ENCODE data around the gene TRMT6. TPM values are rescaled to one million over a fixed set of nuclear protein-coding genes. Genes with fewer than 3 reads are reported as not detected.

Gene TRMT6
- polyA plus RNA-seq, 2 of the 4 experiments (the other 2 are of a cell fraction): 37.4 to 43.1 TPM

DNA sequence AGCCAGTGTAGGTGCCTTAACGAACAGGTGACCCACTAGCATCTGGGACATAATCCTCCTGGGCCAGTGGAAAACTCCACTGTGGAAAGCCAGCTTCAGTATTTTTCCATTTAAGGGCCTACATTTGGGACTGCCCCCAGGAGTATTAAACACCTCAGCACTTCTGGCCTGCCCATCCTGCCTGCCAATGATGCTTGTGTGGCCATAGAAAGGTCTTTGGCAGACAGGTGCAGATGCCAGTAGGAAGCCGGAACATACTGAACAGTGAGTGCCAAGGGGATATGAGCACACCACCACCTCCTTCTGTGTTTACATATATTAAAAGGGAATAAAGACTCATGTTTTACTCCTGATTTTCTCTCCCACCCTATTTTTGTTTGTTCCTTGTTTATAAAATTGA, 20.0 kb upstream of the TRMT6 start:
- TF ChIP-seq ZFP36 (IDR thresholded peaks at IDR 0.05; ENCODE audit: borderline replicate concordance, partially characterized antibody): no peak
- TF ChIP-seq SMC3 (IDR thresholded peaks at IDR 0.05): no peak
- TF ChIP-seq ZSCAN20 (CRISPR knock-in tag; IDR thresholded peaks at IDR 0.05): no peak
- TF ChIP-seq, protein P1, sequence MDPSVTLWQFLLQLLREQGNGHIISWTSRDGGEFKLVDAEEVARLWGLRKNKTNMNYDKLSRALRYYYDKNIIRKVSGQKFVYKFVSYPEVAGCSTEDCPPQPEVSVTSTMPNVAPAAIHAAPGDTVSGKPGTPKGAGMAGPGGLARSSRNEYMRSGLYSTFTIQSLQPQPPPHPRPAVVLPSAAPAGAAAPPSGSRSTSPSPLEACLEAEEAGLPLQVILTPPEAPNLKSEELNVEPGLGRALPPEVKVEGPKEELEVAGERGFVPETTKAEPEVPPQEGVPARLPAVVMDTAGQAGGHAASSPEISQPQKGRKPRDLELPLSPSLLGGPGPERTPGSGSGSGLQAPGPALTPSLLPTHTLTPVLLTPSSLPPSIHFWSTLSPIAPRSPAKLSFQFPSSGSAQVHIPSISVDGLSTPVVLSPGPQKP (IDR thresholded peaks at IDR 0.05; ENCODE audit: low read depth, low read length): no peak
- no peak for TF ChIP-seq NR3C1 (IDR thresholded peaks at IDR 0.05)
- TF ChIP-seq, protein P2, sequence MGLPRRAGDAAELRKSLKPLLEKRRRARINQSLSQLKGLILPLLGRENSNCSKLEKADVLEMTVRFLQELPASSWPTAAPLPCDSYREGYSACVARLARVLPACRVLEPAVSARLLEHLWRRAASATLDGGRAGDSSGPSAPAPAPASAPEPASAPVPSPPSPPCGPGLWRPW (IDR thresholded peaks at IDR 0.05): no peak
- Histone ChIP-seq H3K9me3 (no peaks in the 10 kb centered on the region), H3K27ac (peak overlapping the region; percentile 63 to 69), H3K4me1 (peaks cover 75% of the 10 kb centered on the region), H3K4me2 (peak overlapping the region; percentile 27), H3K4me3 (no peak overlapping the region)
- no peak for FAIRE-seq
- no peak for ATAC-seq
- 86% methylated on average over 2 of the region's 2 CpGs for WGBS (ENCODE audit: missing lambda C conversion rate)
- no peak for DNase-seq (ENCODE audit: low read depth in 1 of 2, low spot score in 1 of 2)
- ChIA-PET CTCF (interaction anchor here (1.6 kb wide), 1 partner anchor 10 kb away, joined by 5 read pairs; no protein-coding TSS in a partner anchor), POLR2A (no interaction called here)

DNA sequence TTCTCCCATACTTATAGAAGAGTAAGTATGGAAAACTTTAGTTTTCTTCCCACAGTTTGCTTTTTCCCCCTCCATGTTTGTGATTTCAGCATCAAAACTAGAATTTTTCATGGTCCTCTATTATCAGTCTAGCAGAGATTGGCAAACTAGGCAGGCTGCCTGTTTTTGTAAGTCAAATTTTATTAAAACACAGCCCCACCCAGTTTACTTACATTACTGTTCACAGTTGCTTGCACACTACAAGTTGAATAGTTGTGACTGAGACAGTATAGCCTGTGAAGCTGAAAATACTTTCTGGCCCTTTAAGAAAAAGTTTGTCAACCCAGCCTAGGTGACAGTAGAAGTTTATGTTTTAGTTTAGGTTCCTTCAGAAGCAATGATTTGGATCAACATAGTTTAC, 19.6 kb upstream of the TRMT6 start:
- H3K4me1 ChIP-seq: peaks cover 73% of the 10 kb centered on the region
- POLR2A ChIA-PET: interaction anchor here (0.7 kb wide), 1 partner anchor 168 kb away, joined by 7 read pairs; no protein-coding TSS in a partner anchor
- peak overlapping the region; percentile 27 for H3K4me2 ChIP-seq
- H3K4me3 ChIP-seq: no peak overlapping the region
- H3K9me3 ChIP-seq: no peaks in the 10 kb centered on the region
- DNase-seq (ENCODE audit: low read depth in 1 of 2, low spot score in 1 of 2) (no peak), FAIRE-seq (peak; percentile 39), ATAC-seq (no peak)
- peak overlapping the region; percentile 63 to 69; a peak in 5 of 6 replicates for H3K27ac ChIP-seq
- CTCF ChIA-PET: interaction anchor here (0.6 to 1.6 kb wide), 2 partner anchors 11 to 37 kb away, joined by 4 to 5 read pairs; no protein-coding TSS in a partner anchor
- TF ChIP-seq NFE2L2 (conservative IDR thresholded peaks at IDR 0.05; ENCODE audit: low read length) (no peak), POLR2A (IDR thresholded peaks at IDR 0.05; ENCODE audit: low read length) (no peak), EP300 (IDR thresholded peaks at IDR 0.05) (no peak), ZFP36 (IDR thresholded peaks at IDR 0.05; ENCODE audit: borderline replicate concordance, partially characterized antibody) (no peak), SMC3 (IDR thresholded peaks at IDR 0.05) (no peak), EHF (CRISPR knock-in tag; IDR thresholded peaks at IDR 0.05) (no peak), TFCP2L1 (CRISPR knock-in tag; IDR thresholded peaks at IDR 0.05) (no peak)
- TF ChIP-seq, protein P3, sequence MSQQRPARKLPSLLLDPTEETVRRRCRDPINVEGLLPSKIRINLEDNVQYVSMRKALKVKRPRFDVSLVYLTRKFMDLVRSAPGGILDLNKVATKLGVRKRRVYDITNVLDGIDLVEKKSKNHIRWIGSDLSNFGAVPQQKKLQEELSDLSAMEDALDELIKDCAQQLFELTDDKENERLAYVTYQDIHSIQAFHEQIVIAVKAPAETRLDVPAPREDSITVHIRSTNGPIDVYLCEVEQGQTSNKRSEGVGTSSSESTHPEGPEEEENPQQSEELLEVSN (IDR thresholded peaks at IDR 0.05; ENCODE audit: borderline replicate concordance, low read depth): no peak
- TF ChIP-seq, protein P4, sequence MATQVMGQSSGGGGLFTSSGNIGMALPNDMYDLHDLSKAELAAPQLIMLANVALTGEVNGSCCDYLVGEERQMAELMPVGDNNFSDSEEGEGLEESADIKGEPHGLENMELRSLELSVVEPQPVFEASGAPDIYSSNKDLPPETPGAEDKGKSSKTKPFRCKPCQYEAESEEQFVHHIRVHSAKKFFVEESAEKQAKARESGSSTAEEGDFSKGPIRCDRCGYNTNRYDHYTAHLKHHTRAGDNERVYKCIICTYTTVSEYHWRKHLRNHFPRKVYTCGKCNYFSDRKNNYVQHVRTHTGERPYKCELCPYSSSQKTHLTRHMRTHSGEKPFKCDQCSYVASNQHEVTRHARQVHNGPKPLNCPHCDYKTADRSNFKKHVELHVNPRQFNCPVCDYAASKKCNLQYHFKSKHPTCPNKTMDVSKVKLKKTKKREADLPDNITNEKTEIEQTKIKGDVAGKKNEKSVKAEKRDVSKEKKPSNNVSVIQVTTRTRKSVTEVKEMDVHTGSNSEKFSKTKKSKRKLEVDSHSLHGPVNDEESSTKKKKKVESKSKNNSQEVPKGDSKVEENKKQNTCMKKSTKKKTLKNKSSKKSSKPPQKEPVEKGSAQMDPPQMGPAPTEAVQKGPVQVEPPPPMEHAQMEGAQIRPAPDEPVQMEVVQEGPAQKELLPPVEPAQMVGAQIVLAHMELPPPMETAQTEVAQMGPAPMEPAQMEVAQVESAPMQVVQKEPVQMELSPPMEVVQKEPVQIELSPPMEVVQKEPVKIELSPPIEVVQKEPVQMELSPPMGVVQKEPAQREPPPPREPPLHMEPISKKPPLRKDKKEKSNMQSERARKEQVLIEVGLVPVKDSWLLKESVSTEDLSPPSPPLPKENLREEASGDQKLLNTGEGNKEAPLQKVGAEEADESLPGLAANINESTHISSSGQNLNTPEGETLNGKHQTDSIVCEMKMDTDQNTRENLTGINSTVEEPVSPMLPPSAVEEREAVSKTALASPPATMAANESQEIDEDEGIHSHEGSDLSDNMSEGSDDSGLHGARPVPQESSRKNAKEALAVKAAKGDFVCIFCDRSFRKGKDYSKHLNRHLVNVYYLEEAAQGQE (IDR thresholded peaks at IDR 0.05): no peak

DNA sequence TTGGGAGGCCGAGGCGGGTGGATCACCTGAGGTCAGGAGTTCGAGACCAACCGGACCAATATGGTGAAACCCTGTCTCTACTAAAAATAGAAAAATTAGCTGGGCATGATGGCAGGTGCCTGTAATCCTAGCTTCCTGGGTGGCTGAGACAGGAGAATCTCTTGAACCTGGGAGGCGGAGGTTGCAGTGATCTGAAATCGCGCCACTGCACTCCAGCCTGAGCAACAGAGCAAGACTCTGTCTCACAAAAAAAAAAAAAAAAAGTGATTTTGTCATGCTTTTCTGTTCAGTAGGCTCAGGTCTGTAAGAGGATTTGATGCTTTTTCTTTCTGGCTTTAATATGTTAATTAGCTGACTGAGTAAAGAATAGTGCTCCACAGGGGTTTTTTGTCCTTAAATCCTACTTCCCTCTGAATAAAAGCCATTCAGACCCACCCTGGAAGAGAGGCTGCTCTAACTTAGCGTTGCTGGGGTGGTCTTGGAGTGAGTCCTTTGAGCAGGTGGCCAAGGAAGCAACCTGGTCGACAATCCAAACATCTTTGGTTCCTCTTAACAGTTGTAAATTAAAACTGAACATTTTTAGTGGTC, 19.1 kb upstream of the TRMT6 start:
- TF ChIP-seq ESRRA (IDR thresholded peaks at IDR 0.05; ENCODE audit: borderline replicate concordance, low read length) (no peak), ZSCAN20 (CRISPR knock-in tag; IDR thresholded peaks at IDR 0.05) (no peak), KDM5A (IDR thresholded peaks at IDR 0.05) (no peak)
- TF ChIP-seq, protein P2 (IDR thresholded peaks at IDR 0.05): no peak
- ATAC-seq (no peak), FAIRE-seq (no peak), DNase-seq (ENCODE audit: low read depth in 1 of 2, low spot score in 1 of 2) (no peak)
- 0 out of 3 replicates have a peak overlapping the region, but pooled peaks have one; percentile 27 for H3K4me2 ChIP-seq
- H3K4me3 ChIP-seq: no peak overlapping the region
- H3K4me1 ChIP-seq: peaks cover 68% of the 10 kb centered on the region
- CTCF ChIA-PET: interaction anchor here (0.6 kb wide), 1 partner anchor 36 kb away, joined by 4 read pairs; no protein-coding TSS in a partner anchor
- H3K9me3 ChIP-seq: no peaks in the 10 kb centered on the region
- POLR2A ChIA-PET: interaction anchor here (0.7 kb wide), 1 partner anchor 169 kb away, joined by 7 read pairs; no protein-coding TSS in a partner anchor
- peak overlapping the region; percentile 63 to 69; a peak in 3 of 6 replicates for H3K27ac ChIP-seq
- 94% methylated on average over 9 of the region's 9 CpGs for WGBS (ENCODE audit: missing lambda C conversion rate)

Data from A549 (cell line).